ENCODE measurements around the gene TSACC.
"Not testable (repeated sequence)": the region's sequence is repeated elsewhere in the genome, so short reads cannot be mapped to it uniquely, and the experiment has no call there.

TSACC gene

DNA sequence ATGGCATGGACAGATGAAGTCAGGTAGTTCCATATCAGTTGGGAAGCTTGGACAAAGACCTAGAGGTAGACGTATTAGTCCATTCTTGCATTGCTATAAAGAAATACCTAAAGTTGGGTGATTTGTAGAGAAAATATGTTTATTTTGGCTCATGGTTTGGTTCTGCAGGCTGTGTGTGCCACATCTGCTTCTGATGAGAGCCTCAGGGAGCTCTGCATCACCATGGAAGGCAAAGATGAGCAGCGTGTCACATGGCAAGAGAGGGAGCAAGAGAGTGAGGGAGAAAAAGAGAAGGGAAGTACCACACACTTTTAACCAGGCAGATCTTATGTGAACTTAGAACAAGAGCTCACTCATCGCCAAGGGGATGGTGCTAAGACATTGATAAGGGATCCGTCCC, 9.0 kb downstream of the TSACC start:
- no peak for DNase-seq

DNA sequence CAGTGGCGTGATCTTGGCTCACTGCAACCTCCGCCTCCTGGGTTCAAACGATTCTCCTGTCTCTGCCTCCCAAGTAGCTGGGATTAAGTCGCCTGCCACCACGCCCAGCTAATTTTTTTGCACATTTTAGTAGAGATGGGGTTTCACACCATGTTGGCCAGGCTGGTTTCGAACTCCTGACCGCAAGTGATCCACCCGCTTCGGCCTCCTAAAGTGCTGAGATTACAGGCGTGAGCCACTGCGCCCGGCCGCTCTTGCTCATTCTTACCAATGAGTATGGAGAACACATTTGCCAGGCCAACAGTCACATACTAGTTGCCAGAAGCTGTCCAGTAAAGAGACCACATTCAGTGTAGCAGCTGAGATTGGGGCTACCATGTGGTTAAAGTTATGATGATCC, 14.2 kb downstream of the TSACC start:
- not testable (repeated sequence) for DNase-seq

DNA sequence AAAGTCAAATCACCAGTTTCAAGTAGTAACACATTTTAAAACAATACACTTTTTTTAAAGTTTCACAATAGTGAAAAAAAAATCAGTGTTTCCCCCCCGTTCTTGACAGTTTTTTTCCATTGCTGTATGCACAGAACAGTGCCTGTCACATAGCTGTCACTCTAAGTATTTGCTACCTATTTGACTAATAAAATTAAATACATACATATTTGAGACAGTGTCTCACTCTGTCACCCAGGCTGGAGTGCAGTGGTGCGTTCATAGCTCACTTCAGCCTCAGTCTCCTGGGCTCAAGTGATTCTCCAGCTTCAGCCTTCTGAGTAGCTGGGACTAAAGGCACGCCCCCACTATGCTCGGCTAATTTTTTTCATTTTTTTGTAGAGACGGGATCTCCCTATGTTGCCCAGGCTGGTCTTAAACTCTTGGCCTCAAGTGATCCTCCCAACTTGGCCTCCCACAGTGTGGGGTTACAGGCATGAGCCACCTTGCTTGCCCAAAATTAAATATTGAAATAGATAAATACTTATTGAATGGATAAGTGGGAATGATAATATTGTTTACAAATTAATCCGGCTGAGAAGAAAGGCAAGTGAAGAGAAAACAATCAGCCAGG, 18.0 kb downstream of the TSACC start:
- DNase-seq: no peak

DNA sequence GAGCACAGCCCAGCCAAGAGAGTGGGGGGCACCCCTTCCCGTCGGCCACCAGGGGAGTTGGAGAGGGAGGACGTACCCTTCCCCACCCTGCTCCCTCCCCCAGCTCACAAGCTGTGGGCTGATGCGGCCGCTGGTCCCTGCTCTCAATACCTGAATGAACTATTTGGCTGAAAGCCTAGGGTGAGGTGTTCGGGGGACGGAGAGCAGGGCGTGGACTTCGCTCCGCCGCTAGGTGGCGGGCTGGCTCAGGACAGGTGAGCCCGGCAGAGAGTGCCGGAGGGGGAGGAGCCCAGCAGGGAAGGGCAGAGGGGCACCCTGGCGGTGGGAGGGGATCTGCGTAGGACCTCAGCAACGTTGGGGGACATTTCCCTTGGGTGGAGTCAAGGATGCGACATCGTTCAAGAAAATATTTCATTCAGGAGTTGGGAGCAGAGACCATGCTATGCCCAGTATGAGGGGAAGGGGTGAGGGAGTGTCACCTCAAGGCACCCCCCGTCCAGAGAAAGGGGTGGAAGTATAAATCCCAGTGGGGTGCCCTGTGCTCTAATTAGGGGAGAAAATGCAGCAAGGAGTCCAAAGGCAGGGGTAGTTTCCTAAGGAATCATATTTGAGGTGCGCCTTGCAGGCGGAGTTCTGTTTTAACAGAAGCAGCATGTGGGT, 18.7 kb downstream of the TSACC start:
- DNase-seq: no peak

DNA sequence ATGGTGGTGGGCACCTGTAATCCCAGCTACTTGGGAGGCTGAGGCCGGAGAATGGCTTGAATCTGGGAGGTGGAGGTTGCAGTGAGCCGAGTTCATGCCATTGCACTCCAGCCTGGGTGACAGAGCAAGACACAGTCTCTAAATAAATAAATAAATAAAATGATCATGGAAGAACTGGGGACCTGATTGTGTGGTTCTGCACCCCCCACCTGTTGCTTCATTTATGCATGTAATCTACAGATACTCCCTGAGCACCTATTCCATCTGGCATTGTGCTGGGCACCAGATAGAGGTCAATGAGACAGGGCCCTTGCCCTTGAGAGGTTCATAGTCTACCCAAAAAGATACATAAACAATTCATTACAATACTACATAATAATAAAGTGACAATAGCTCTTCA, 19.7 kb downstream of the TSACC start:
- DNase-seq: no peak

DNA sequence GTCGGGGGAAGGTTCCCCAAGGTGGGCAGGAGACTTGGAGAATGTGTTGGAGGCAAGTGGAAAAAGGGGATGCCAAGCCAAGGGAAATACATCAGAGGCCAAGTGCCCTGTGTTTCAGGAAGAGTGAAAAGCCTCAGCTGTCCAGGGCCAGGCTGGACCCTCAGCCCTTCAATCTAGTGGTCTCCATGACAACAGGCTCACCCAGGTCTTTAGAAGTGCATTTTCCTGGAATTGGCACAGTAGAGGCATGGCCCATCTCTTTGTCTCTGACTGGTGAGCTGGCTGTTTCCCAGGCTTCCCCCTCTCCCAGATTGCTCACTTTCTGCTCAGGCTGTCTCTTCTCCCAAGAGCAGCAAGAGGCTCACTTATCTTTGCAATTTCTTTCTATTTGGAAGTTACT, 20.3 kb downstream of the TSACC start:
- DNase-seq: no peak

DNA sequence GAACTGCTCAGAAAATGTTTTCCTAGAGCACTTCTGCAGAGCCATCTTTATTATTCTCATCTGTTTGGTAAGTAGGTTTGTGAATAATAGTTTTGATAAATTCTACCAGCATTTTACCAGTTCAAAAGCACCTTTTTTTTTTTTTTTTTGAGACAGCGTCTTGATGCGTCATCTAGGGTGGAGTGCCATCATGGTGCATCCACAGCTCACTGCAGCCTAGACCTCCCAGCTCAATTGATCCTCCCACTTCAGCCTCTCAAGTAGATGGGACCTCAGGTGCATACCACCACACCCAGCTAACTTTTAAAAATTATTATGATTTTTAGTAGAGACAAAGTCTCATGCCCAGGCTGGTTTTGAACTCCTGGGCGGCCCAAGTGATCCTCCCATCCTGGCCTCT, 20.9 kb downstream of the TSACC start:
- DNase-seq: no peak

DNA sequence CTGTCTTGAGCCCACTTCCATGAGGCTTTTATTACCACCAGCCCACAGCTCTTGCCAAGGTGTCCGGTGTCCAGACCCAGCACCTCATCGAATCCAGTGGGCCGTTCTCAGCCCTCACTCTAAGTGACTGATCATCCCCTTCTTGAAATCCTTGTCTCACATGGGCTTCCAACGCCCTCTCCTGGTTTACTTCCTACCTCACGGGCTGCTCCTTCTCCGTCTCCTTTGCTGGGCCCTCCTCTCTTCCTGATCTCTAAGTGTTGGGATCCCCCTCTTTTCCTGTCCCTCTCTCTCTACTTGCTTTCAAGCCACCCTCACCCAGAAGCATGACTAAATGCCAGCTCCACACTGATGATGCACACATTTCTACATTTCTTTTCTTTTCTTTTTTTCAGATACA, 21.6 kb downstream of the TSACC start:
- no peak for DNase-seq

DNA sequence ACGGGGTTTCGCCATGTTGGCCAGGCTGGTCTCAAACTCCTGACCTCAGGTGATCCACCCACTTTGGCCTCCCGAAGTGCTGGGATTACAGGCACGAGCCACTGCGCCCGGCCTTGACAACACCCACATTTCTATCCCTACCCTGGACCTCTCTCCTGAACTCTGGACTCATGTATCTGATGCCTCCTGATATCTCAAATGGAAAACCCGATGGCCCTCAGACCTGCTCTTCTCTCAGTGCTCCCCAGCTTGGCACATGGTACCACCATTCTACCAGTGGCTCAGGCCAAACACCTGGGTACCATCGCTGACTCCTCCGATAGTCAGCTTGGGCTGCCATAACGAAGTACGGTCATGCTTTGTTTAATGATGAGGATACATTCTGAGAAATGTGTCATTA, 22.2 kb downstream of the TSACC start:
- no peak for DNase-seq

DNA sequence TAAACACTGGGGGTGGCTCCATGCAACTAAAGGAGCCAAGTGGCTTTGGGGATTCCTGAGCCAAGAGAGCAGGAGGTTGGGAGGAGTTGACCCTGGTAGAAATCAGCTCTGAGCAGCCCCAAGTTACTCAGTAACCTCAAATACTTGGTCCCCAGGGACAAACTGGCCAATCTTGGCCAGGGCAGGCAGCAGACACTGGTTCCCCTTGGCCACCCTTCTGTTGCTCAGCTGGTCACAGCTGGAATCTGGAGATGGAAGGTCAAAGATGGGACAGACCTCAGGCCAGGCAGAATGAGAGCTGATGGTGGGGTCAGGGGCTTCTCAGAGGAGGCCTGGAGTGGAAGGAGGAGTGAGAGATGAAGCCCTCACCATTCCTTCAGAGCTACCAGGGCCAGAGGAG, 27.4 kb downstream of the TSACC start:
- DNase-seq: no peak

DNA sequence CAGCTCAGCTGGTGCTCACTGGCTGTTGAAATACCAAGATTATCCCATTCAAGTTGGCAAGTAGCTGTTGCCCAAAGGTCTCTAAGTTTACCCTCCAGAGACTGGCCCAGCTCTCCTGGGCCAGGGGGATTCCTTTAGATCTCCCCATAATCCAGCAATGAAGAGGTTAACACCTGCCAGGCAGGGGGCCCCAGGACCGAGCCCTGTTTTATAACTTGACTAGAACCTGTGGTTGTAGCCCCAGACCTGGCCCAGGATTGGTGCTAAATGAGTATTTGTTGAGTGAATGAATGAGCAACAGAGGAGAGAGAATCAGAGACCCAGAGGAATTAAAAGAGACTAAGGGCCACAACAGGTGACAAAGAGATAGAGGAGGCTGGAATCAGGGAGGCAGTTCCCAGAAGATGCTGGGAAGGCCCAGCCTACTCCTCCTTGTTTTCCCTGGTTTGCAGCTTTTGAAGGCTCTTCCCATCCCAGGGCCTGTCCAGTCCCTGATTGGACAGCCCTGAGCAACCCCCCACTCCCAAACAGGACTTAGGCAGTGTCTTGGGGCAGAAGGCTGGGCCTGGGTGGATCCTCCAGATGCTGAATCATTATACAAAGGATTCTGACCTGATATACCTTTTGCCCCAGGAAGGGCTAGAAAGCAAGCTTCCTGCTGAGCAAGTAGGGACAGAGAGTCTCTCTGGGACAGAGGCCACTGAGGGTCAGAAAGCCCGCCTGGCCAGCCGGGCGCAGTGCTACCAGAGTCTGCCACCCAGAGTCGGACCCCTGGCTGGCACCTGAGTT, 28.2 kb downstream of the TSACC start:
- no peak for DNase-seq

DNA sequence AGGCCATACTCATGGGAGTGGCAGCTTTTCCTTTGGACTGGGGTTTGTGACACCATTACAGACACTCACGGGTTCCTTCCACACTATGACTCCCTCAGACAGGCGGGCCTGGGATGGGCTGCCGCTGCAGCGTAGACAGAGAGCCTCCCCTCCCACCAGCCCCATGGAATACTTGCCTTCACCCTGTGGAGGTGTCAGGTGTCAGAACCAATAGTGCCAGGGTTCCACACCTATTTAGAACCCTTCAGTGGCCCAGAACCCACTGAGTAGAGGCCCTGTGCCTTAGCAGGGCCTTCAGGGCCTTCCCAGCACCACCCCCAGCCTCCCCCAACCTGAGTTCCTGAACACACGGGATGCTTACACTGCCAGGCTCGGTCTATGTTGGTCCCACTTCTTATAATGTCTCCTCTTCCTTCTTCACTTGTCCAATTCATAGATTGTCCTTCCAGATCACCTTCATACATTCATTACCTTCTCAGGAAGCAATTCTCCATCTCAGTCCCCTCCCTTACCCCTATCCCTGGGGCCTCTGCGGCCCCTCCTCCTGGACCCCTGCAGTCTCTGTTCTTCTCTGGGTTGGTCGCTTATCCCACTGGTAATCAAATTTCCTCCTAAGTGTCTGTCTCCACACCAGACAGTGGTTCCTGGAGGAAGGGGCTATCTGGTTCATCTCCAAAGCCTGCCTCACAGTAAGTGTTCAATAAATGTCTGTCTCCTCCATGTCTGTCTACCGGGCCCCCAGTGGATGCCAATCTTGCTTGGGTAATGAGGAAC, 29.2 kb downstream of the TSACC start:
- no peak for DNase-seq

DNA sequence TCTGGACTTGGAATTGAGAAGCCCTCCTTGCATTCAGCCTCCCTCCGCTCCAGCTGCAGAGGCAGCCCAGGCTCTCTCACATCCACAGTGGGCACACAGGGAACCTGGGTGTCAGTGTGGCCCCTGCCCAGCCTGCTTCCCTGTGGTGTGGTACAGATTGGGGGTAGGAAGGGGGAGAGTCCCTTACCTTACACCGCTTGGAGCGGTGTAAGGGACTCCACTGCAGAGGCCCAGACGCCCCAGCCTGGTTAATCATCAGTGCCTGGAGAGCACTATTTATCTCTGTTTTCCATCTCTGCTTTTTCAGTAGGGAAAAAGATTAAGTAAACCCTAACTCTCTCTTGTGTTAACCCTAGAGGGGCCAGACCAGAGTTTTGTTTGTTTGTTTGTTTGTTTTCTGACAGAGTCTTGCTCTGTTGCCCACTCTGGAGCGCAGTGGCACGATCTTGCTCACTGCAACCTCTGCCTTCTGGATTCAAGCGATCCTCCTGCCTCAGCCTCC, 29.9 kb downstream of the TSACC start:
- no peak for DNase-seq

DNA sequence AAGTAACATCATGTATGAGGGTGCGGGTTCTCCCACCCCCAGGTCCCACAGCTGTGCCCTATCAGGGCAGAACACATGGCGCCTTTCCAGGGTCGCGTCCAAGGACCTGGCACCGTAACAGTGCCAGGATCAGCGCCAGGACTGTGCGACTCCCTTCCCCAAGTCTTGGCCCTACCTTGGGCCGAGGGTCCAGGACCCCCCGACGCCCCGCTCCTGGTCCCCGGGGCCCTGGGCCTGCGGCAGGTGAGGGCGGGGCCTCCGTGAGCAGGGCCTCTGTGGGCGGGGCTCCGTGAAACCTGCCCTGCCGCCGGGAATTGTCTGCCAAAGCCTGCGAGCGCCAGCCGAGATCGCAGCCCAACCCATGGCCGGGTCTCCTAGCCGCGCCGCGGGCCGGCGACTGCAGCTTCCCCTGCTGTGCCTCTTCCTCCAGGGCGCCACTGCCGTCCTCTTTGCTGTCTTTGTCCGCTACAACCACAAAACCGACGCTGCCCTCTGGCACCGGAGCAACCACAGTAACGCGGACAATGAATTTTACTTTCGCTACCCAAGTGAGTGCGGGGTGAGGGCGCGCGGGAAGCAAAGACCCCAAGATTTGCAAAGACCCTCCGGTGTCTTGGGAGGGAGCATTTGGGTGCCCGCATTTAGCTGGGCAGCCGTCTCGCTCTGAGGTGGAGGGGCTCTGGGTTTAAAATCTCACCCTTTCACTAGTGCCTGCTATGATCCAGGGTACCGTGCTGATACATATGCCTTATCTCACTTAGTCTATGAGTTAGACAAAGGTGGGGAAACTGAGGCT, 30.8 kb downstream of the TSACC start, which contains the start of gene RHBG:
TSS of gene RHBG (plus strand) at position 323 of the 796 bp plus-strand sequence. CDS start at position 362, 39 bp downstream.
- DNase-seq: no peak

DNA sequence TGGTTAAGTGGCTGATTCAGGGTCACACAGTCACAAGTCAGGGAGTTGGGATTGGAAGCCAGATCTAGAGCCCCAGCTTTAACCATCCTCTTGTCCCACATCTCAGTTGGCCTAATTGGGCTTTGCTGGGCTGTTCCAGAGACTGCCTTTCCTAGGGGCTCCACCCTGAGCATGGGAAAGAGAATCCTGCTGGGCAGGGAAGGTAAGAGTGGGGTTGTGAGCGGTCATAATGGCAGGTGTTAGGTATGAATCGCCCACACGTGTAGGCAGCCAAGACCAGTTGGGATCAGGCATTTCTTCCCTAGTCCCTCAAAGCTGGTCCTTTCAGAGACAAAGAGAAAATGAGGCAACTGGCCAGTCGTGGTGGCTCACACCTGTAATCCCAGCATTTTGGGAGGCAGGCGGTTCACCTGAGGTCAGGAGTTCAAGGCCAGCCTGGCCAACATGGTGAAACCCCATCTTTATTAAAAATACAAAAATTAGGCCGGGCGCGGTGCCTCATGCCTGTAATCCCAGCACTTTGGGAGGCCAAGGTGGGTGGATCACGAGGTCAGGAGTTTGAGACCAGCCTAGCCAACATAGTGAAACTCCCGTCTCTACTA, 31.5 kb downstream of the TSACC start:
- DNase-seq: not testable (repeated sequence)

DNA sequence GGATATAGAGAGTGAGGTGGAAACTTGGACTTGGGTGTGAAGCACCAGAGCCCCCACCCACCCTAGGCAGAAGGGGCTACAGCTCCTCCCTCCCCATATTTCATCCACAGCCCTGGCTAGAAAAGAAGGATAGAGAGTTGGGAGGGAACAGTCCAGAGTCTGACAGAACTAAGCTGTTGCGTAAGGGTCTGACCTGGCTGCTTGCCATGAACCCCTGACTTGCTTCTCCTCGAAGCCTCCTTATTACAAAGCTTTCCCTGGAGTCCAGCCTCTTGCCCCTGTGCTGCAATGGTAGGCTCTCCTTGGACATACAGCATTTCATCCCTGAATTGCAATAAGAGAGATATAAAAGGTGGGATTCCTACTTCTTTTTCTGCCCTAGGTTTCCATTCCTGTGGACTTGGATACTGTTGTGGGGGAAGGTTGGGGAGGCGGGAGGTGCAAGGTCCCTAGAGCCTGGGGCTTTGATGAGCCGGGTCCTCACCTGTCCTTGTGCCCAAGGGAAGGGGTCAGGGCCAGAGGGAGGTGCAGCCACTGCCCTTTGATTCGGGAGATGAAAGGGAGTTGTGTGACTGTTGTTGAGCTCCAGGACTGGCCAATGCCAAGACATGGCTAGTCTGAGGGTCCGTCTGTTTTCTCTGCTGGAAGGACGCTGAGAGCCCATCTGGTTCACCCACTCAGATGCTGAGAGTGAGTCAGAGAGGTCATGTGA, 33.4 kb downstream of the TSACC start:
- no peak for DNase-seq

DNA sequence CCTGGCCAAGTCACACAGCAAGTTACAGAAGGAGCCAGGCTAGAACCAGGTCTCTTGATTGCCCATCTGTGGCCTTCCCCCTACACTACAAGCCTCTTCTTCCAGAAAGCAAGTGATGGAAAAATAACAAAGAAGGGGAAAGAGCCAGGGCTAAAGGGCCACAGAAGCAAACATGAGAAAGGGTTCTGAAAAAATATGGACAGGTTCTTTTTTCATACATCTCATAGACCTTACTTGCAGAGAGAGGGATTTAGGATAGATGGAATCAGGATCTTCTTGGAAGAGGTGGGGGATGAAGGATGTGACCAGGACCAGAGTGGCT, 33.9 kb downstream of the TSACC start:
- DNase-seq: no peak

DNA sequence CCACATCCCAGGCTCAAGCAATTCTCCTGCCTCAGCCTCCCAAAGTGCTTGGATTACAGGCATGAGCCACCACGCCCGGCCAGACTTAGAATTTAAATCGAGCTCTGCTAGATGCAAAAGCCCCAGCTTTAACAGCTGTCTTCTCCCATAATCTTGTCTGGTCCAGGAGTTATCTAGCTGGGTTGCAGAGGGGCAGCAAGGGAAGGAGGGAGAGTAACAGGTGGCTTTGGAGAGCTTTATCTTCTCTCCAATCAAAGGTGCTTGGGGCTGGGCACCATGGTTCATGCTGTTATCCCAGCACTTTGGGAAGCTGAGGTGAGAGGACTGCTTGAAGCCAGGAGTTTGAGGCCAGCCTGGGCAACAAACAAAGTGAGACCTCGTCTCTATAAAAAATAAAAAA, 34.5 kb downstream of the TSACC start:
- no peak for DNase-seq

DNA sequence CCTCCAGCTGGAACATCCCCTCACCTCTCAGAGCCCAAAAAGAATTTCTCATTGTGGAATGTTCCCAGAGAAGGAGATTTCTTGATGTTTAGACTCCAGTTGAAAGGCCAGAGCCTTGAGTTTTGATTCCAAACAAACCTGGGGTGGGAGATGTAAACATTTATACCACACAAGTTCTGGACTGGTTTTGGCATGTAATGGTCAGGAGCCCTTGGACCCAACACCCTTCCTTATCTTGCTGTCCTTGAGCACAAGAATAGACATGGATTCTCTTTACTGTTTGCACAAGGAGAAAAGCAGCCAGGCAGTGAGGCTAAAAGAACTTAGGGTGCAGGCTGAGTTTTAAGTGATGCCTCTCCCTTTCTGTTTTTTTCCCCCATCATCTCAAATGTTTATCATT, 35.2 kb downstream of the TSACC start:
- no peak for DNase-seq

DNA sequence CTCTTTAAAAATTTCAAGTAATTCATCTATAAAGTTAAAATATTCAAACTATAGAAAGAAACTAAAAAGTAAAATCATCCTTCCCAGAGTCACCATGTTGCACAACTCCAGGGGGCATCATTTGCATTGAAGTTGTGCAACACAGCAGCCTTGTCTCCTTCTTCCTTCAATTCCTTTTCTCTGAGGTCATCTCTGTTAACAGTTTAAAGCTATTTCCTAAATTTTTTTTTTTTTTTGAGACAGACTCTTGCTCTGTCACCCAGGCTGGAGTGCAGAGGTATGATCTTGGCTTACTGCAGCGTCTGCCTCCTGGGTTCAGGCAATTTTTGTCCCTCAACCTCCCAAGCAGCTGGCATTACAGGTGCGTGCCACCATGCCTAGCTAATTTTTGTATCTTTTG, 37.8 kb downstream of the TSACC start:
- no peak for DNase-seq

Measured in KG1 (cell line).